H1 (cell line): ENCODE results near the gene WDR41. TPM values are rescaled to one million over a fixed set of nuclear protein-coding genes. Genes with fewer than 3 reads are reported as not detected.

Experiments
- SIRT6 ChIP-seq: IDR thresholded peaks from one replicate; pipeline ENCODE4 v1.7.1; 2012; ENCODE audit warnings: low read length, inconsistent platforms
- TBP ChIP-seq: IDR thresholded peaks from 2 replicates; pipeline ENCODE4 v1.6.1; 2011; ENCODE audit warnings: low read depth, low read length, improper control_type of control experiment
- TEAD4 ChIP-seq: IDR thresholded peaks from 2 replicates; pipeline ENCODE4 v1.6.1; 2012; ENCODE audit warnings: low read depth, low read length, inconsistent platforms, mixed read lengths
- USF2 ChIP-seq: IDR thresholded peaks from 2 replicates; pipeline ENCODE4 v1.6.1; 2011; ENCODE audit warnings: low read length, improper control_type of control experiment
- polyA plus RNA-seq, 7 experiments: library from polyadenylated mRNA; depleted of rRNA in 3 of 7; stranded (reverse) in 5 of 7; unstranded in 2 of 7; fragments of >200 nt in 5 of 7; fragments of 200-250 nt in 2 of 7; gene quantifications; 1 replicate in 5 of 7; 2 replicates in 1 of 7; 4 replicates in 1 of 7; pipeline versions ENCODE4 v1.2.1 to v1.2.3, GENCODE V29; 2011 to 2013; ENCODE audit warnings: missing spikeins in 2 of 7, mixed read lengths in 2 of 7
- total RNA-seq: library from RNA; stranded (reverse); fragmentation: NEBNext Ultra II Directional; extraction: Animal tissue kit (Norgen Biotek cat#: 25700); gene quantifications from 2 replicates; pipeline ENCODE4 v1.2.1, GENCODE V29; 2021

WDR41 gene
- total and polyA plus RNA-seq, 2 of the 8 experiments (the other 6 are each of a cell fraction or from before 2014, with no cell fraction given): 16.4 to 44.9 TPM

- no peak for TF ChIP-seq USF2
- no peak for TF ChIP-seq TEAD4
- no peak for TF ChIP-seq SIRT6
- peak; percentile 71; the same call in 1 of the 2 replicates for TF ChIP-seq TBP
These were observed at the start of gene WDR41 (continued) for GRCh38 chr5:77491783-77492652.
